GM12874 (cell line): ENCODE data around the gene IFNL2.

Experiments
- CTCF ChIP-seq: IDR thresholded peaks from 2 replicates; pipeline ENCODE4 v1.5.1; 2011; ENCODE audit warnings: low read depth, mild to moderate bottlenecking, control low read depth, low read length, moderate library complexity; ENCODE audit not compliant: insufficient read depth

IFNL2 gene

GRCh38 chr19:39315933-39316332 is 47.7 kb downstream of the IFNL2 start:
- no peak for TF ChIP-seq CTCF

DNA sequence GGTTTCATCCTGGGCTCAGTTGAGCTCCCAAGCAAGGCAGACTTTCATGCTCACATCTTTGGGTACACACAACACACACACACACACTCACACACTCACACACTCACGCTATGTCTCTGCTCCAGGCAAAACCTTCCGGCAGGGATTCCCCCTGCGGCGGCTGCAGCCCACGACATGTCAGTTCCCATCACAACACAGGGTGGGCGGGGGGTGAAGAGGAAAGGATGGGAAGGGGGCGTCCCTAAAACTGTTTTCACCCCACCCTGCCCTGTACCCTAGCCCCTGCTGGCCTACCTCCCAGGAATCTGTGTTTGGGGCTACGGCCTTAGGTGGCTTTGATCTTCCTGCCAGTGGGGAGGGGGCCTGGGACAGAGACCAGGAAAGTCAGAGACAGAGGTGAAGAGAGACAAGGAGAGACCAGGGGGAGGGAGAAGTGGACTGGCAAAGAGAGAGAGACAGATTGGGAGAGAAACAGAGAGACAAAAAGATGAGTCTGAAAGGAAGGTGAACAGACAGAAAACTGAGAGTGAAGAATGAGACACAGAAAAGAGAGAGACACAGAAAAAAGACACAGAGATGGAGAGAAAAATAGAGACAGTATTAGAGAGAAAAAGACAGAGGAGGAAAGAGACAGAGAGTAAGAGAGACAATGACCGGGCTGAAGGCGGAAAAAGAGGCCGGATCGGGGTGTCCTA is 48.6 kb downstream of the IFNL2 start:
- TF ChIP-seq CTCF, result no peak

DNA sequence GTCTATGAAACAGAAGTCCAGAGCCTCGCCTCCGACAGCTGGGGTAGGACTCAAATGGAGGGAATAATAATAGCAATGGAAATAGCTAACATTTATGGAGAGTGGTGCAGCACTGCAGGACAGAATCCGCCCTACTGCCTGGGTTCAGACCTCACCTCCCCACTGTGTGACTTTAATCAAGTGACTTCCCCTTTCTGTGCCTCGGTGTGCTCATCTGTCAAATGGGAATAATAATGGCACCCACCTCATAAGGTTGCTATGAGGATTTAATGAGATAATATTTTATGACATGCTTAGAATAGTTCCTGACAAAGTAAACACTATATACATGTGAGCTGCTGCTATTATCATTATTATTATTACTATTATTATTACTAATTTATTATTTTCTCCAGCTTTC is 49.3 kb downstream of the IFNL2 start:
- no peak for TF ChIP-seq CTCF

- no peak for TF ChIP-seq CTCF
These were observed 49.9 kb downstream of the IFNL2 start for GRCh38 chr19:39318071-39318470.

- no peak for TF ChIP-seq CTCF
These were observed 50.5 kb downstream of the IFNL2 start for GRCh38 chr19:39318690-39319089.

- TF ChIP-seq CTCF, result no peak
These were observed 51.1 kb downstream of the IFNL2 start for GRCh38 chr19:39319098-39319891.
